SH-SY5Y (cell line): ENCODE results near the gene BRS3.

Source experiments
- GATA2 ChIP-seq: IDR thresholded peaks from 2 replicates; pipeline ENCODE4 v1.6.1; 2011; ENCODE audit warnings: mild to moderate bottlenecking, low read depth, low read length
- GATA3 ChIP-seq: IDR thresholded peaks from 2 replicates; pipeline ENCODE4 v1.6.1; 2011; ENCODE audit warnings: low read depth, mild to moderate bottlenecking, low read length, moderate library complexity

BRS3 gene

DNA sequence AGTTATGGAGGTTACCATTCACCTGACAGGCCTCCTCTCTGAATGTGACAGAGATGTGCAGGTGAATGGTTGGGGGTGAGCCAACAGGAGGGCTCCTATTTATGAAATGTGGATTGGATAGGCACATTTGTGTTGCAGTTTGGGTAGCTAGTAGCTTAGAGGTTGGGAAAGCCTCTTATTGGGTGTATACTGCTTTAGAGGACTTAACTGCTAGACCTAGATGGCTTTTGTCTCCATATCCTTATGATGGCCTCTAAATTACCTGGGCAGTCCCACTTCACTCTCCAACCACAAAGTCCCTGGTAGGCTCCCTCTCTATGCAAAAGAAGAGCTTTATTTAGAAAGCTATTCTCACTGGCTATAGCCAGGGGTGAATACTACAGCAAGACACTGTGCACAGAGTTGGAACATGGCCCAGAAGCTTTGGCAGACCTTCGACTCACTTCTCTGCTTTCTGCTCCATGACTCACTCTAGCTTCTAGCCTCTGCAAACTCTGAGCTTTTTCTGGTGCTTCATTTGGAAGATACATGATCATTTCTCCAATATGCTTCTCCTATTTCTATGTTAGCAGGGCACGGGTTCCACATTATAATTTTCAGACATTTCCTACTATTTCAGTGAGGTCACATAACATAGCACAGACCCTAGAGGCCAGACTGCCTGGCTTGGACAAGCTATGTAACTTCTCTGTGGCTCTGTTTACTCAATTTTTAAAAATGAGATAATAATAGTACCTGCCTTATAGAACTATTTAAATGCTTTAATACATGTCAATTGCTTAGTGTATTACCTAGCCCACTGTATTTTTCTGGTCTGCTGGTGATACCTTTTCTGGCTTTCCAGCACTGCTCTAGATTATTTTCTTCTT, 38.2 kb downstream of the BRS3 start:
- TF ChIP-seq GATA3 (no peak), GATA2 (no peak)

DNA sequence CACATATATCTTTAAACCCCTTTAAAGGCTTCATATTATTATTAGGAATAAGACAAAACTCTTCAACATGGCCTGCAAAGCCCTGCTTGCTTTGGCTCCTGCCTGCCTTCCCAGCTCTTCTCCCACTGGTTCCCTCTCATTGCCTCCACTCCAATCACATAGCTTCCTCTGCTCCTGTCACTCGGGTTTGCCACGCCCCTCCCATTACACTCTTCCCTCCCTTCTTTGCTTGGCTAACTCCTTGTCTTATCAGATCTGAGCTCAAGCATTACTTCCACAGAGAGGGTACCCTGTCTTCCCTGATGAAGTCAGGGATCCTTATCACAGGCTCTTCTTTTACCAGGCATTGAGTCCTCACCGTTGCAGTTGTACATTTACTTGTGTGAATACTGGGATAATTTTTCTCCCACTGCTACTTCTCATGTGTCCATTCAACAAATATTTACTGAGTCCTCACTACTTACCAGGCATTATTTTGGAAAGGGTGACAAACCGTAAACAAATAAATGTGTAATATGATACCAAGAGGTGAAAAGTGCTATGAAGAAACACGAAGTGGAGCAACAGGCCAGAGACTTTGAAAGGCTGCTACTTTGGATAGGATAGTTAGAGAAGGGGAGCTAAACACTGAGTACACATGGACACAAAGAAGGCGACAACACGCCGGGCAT, 41.0 kb downstream of the BRS3 start:
- TF ChIP-seq GATA3, result no peak
- no peak for TF ChIP-seq GATA2

DNA sequence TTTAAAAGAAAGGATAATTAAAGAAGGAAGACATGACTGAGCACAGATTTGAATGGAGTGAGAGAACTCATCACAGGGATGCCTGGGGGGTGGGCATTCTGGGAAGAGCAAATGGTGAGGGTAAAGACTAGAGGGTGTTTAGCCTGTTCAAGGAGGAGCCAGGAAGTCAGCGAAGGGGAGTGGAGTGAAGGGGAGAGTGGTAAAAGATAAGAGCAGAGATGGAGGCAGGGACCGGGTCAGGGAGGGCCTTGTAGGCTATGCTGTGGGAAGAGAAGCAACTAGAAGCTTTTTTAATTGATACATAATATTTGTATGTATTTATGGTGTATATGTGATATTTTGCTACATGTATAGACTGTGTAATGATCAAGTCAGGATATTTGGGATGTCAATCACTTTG, 42.0 kb downstream of the BRS3 start:
- TF ChIP-seq GATA2 (no peak), GATA3 (no peak)

DNA sequence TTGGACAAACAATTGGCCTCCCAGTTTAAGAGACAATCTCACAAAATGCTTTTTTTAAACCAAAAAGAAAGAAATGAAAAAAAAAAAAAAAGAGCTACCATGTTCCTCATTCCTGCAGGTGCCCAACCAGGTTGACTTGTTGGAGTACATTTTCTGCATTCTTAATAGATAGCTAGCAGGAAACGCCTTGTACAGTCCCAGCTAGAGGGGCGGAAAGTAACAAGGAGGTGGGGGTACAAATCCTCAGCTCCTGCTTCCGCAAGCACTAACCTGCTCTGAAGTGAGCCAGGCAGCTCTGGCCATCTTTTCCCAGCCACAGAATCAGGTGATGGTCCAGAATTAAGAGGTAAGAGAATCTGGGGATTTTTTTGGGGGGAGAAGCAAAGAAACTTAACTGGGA, 44.2 kb downstream of the BRS3 start, which contains the start of gene VGLL1:
Gene VGLL1, plus strand, starts transcription at position 265 of the 400 bp plus-strand sequence. CDS start 3,806 bp downstream, outside the sequence.
- no peak for TF ChIP-seq GATA2
- no peak for TF ChIP-seq GATA3

GRCh38 chrX:136534131-136534530, 46.4 kb downstream of the BRS3 start:
- TF ChIP-seq GATA3 (no peak), GATA2 (no peak)

GRCh38 chrX:136538811-136539210, 51.1 kb downstream of the BRS3 start:
- TF ChIP-seq GATA2, result no peak
- no peak for TF ChIP-seq GATA3

- TF ChIP-seq GATA2, result no peak
- TF ChIP-seq GATA3, result no peak
These were observed 52.5 kb downstream of the BRS3 start for GRCh38 chrX:136540226-136540625.

- no peak for TF ChIP-seq GATA2
- TF ChIP-seq GATA3, result no peak
These were observed 53.5 kb downstream of the BRS3 start for GRCh38 chrX:136541294-136541693.

DNA sequence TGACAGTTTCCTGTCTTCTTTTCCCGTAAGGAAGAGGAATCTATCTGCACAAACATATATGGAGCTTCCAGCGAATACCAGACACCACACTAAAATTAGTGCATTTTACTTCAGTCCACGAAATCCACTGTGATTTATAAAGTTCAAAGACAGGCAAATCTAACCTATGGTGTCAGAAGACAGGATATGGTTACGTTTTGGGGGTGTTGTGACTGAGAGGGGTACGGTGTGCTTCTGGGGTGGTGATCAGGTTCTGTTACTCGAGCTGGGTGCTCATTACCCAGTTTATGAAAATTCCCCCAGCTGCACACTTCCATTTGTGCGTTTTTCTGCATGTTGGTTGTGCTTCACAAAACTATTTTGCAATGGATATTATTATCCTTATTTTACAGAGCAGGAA, 54.5 kb downstream of the BRS3 start:
- TF ChIP-seq GATA2, result no peak
- no peak for TF ChIP-seq GATA3
